ENCODE measurements around the gene OBSCN.

GRCh38 chr1:228262475-228262874 lies 54.6 kb downstream of the OBSCN start:
- TF ChIP-seq CTCF (IDR thresholded peaks at IDR 0.05; ENCODE audit: insufficient read depth, low read depth, low read length) (no peak), EZH2 (IDR thresholded peaks at IDR 0.05; ENCODE audit: insufficient read depth, low read length) (no peak)
